ENCODE data around the gene KL. TPM values are rescaled to one million over a fixed set of nuclear protein-coding genes. Genes with fewer than 3 reads are reported as not detected.

Gene KL
- total RNA-seq, 1 experiment from 2014 or later: not detected

DNA sequence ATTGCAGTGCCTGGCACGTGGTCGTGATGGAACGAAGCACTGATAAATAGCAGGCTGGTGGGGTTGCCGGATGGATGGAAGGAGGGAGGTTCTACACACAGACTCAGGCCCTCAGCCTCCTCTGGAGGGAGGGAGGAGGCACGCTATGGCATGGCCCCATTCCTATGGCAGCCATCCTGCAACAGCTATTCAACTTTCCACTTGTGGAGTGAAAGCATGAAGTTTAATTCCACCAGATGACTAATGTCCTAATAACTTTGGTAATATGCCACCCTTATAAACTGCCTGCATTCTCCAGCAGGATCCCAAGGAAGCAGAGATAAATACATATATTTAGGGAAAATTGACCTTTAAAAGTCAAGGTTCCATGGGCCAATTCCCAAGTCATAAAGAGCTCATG lies 92.4 kb downstream of the KL start:
- Histone ChIP-seq H3K9ac (ENCODE audit: low read length) (no peak overlapping the region), H3K4me2 (ENCODE audit: low read length) (no peak overlapping the region), H3K4me3 (replicated peaks in 1 of 2; ENCODE audit: low read depth in 1 of 2, low read length in 2 of 2) (no peak overlapping the region), H3K27me3 (ENCODE audit: insufficient read depth, low read length) (no peaks in the 10 kb centered on the region), H3K9me2 (ENCODE audit: insufficient read depth) (no peaks in the 10 kb centered on the region), H3K79me2 (ENCODE audit: insufficient read depth, low read length) (no peaks in the 10 kb centered on the region), H2AFZ (ENCODE audit: low read depth, low read length, poor library complexity, severe bottlenecking) (no peak overlapping the region), H3K36me3 (ENCODE audit: control insufficient read depth in 1 of 2, insufficient read depth in 2 of 2, low read length in 2 of 2) (no peaks in the 10 kb centered on the region), H3K4me1 (ENCODE audit: control insufficient read depth in 1 of 2, insufficient read depth in 2 of 2, low read length in 2 of 2) (peaks cover 0 to 13% of the 10 kb centered on the region in 2 experiments; a peak in 2 of 4 replicates), H3K9me3 (ENCODE audit: control insufficient read depth in 1 of 2, insufficient read depth in 1 of 2, low read depth in 1 of 2, low read length in 2 of 2) (no peaks in the 10 kb centered on the region), H4K20me1 (ENCODE audit: insufficient read depth) (no peaks in the 10 kb centered on the region), H3K27ac (ENCODE audit: low read depth, low read length) (no peak overlapping the region)
- no TSS peak for BruUV-seq (replicated peaks)
- ChIA-PET POLR2A (no interaction called here), RAD21 (ENCODE audit: low non-redundant PET in 1 of 2, low total read pairs in 2 of 2, uncharacterized antibody in 2 of 2, unreplicated experiment in 2 of 2) (no interaction called here), CTCF (no interaction called here)
- DNase-seq (ENCODE audit: low read depth, low spot score): no peak
- TF ChIP-seq, protein P1, sequence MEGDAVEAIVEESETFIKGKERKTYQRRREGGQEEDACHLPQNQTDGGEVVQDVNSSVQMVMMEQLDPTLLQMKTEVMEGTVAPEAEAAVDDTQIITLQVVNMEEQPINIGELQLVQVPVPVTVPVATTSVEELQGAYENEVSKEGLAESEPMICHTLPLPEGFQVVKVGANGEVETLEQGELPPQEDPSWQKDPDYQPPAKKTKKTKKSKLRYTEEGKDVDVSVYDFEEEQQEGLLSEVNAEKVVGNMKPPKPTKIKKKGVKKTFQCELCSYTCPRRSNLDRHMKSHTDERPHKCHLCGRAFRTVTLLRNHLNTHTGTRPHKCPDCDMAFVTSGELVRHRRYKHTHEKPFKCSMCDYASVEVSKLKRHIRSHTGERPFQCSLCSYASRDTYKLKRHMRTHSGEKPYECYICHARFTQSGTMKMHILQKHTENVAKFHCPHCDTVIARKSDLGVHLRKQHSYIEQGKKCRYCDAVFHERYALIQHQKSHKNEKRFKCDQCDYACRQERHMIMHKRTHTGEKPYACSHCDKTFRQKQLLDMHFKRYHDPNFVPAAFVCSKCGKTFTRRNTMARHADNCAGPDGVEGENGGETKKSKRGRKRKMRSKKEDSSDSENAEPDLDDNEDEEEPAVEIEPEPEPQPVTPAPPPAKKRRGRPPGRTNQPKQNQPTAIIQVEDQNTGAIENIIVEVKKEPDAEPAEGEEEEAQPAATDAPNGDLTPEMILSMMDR (IDR thresholded peaks at IDR 0.05 in 2 of 3, conservative IDR thresholded peaks at IDR 0.05 in 1 of 3; ENCODE audit: borderline replicate concordance in 1 of 3, insufficient read depth in 1 of 3, low read depth in 2 of 3, low read length in 2 of 3): no peak
- TF ChIP-seq SRF (IDR thresholded peaks at IDR 0.05; ENCODE audit: low read depth): no peak
- TF ChIP-seq, protein P2, sequence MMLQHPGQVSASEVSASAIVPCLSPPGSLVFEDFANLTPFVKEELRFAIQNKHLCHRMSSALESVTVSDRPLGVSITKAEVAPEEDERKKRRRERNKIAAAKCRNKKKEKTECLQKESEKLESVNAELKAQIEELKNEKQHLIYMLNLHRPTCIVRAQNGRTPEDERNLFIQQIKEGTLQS (IDR thresholded peaks at IDR 0.05): no peak
- TF ChIP-seq FOSL1 (IDR thresholded peaks at IDR 0.05; ENCODE audit: low read depth): no peak
- no peak for TF ChIP-seq EZH2 (IDR thresholded peaks at IDR 0.05)
- no peak for TF ChIP-seq JUND (IDR thresholded peaks at IDR 0.05)
- TF ChIP-seq EZH2phosphoT487 (IDR thresholded peaks at IDR 0.05; ENCODE audit: borderline replicate concordance): no peak
- TF ChIP-seq, protein P3, sequence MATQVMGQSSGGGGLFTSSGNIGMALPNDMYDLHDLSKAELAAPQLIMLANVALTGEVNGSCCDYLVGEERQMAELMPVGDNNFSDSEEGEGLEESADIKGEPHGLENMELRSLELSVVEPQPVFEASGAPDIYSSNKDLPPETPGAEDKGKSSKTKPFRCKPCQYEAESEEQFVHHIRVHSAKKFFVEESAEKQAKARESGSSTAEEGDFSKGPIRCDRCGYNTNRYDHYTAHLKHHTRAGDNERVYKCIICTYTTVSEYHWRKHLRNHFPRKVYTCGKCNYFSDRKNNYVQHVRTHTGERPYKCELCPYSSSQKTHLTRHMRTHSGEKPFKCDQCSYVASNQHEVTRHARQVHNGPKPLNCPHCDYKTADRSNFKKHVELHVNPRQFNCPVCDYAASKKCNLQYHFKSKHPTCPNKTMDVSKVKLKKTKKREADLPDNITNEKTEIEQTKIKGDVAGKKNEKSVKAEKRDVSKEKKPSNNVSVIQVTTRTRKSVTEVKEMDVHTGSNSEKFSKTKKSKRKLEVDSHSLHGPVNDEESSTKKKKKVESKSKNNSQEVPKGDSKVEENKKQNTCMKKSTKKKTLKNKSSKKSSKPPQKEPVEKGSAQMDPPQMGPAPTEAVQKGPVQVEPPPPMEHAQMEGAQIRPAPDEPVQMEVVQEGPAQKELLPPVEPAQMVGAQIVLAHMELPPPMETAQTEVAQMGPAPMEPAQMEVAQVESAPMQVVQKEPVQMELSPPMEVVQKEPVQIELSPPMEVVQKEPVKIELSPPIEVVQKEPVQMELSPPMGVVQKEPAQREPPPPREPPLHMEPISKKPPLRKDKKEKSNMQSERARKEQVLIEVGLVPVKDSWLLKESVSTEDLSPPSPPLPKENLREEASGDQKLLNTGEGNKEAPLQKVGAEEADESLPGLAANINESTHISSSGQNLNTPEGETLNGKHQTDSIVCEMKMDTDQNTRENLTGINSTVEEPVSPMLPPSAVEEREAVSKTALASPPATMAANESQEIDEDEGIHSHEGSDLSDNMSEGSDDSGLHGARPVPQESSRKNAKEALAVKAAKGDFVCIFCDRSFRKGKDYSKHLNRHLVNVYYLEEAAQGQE (IDR thresholded peaks at IDR 0.05; ENCODE audit: low read depth): no peak
- TF ChIP-seq, protein P4, sequence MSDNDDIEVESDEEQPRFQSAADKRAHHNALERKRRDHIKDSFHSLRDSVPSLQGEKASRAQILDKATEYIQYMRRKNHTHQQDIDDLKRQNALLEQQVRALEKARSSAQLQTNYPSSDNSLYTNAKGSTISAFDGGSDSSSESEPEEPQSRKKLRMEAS (IDR thresholded peaks at IDR 0.05): no peak
- no peak for ATAC-seq
- intact Hi-C loops (cut with micrococcal nuclease): no loop called here

All from HCT116 (cell line).